NCI-H1436 (cell line): ENCODE results near the gene SYCP2L.

Experiments used
- DNase-seq: peaks from one replicate; lab custom pipeline; 2025; lab: John Stamatoyannopoulos, UW

Gene SYCP2L

DNA sequence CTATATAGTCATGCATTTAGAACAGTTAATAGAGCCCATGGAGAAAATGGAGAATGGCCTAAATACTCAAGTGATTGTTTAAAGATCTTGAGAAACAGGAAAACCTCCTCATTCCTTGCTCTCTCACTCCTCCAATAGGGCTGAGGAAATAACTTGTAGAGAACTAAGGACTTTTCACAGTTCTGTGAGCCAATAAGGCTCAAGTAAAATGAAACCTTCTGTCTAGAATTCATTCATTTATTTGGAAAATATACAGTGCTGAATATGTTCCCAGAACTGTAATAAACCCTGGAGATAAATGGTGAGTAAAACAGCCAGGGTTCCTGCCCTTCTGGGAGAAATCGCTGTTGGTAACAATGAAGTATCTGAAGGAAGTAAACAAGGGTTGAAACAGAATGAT is 122.0 kb downstream of the SYCP2L start:
- no peak for DNase-seq

DNA sequence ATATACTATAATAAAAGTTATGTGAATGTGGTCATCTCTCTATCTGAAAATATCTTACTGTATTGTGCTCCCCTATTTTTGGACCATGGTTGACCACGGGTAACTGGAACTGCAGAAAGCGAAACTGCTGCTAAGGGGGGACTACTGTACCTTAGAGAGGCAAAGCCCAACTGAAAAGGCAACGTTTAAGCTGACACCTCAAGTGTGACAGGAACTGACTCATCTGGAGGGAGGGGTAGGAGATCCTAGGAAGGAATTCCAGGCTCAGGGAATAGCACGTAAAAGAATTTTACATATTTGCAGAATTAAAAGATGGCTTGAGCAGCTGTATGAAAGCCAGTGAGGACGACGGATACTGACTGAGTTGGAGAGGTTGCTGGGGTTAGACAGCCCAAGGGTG is 122.5 kb downstream of the SYCP2L start:
- no peak for DNase-seq

DNA sequence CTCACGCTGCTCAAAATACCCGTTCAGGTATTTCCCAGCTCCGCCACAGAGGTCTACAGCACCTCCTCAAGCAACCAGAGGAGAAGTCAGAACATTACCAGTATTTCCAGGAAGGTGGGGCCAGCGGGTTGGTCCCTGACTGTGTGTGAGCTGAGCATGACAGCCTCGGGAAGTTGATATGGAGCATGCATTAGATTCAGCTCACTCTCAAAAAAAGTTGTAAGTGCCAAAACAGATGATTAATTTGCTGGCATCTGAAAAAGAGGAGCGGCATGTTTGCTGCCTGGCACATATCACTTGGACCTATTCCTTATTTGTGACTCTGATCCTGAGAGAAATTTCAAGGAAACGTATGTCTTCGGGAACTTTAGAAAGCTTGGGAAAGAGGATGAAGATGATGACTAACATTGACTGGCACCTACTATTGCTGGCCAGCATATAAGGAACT is 125.0 kb downstream of the SYCP2L start:
- DNase-seq, result no peak

DNA sequence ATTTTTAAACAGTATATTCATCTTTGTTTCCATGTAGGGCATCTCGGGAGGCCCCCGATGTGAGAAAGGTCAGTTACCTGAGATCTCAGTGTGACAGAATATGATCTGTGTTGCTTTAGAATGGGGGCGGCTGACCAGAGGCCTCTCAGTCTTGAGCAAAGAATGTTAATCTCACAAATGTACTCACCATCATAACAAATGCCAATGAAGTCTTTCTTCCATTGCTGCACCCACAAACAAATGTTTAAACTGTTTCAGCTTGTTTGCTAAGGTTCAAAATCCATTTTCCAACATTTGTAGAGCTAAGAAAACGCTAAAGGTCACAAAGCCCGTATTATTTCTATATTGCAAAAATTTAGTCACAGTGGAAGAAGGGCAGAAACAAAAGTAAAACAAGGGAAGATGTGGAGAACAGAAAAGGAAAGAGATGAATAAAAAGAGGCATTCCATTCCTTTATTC is 125.5 kb downstream of the SYCP2L start:
- no peak for DNase-seq

DNA sequence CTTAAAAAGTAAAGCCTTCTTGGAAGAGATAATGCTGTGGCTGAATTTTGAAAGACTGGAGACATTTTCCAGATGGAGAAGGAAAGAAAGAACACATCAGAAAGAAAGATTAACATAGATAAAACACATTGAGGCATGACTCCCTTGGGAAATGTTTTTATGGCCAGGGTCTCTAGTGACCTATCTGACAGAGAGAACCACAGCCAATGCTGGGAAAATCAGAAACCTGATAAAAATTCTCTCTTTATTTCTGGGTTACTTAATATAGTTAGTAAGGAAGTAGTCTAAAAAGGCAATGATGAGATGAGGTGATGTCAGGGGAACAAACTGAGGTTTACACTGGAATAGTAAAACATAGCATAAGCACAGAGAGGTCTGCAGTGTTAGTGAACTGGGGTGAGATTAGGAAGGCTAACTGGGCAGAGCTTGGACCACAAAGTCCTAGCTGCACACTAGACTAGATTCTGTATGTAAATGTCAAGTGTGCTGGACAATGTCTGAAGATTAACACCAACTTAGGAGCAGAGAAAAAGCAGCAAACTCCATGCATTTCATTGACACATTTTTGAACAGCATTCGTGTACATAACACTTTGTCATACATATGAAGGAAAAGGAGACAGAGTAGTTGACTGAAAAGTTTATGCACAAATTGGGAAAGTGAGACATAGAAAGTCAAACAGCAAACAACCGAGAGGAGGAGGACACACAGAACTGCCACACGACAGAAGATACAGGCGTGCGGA is 126.3 kb downstream of the SYCP2L start:
- no peak for DNase-seq

DNA sequence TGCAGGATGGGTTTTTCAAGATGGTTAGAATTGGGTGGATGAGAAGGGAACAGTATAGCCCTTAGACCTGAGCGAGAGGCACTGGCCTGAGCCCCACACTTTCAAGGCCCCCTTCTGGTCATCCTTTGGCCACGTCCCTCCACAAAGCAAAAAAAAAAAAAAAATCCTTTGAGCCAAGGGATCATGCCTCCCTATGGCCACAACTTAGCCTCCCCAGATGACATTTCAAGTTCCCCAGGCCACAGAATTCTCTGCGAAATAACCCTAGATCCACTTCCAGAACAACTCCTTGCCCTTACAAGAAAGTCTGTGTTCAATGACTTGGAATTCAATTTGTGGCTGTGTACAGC is 126.8 kb downstream of the SYCP2L start:
- DNase-seq, result no peak

DNA sequence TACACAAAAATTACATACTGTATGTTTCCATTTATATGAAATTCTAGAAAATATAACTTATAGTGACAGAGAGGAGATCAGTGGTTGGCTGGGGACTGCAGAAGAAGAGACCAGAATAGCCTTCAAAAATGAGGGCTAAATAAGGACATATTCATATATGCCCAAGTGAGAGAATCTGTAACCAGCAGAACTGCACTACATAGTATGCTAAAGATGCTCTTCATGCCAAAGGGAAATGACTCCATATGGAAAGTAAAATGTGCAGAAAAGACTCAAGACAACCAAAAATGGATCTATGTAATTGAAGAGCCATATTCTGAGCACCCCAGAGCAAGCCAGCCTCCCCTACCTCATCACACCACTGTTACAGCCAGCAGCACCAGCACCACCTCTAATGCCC is 128.2 kb downstream of the SYCP2L start:
- no peak for DNase-seq

DNA sequence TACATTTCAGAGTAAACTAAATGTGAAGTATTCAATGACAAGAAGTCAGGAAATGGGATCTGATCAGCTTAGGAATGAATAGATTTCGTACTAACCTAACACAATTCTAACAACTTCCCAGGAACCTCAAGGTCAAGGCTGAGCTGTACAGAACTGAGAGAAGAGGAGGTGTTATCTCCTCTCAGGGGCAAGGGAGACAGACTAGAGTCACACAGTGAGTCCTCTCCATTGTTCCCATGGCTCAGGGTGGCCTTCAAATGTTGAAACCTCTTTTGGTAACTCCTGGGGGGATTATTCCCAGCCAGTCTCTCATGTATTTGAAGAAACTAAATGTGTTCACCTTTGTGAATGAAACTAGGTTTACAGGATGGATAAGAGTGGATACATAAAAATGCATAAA is 129.6 kb downstream of the SYCP2L start:
- no peak for DNase-seq

DNA sequence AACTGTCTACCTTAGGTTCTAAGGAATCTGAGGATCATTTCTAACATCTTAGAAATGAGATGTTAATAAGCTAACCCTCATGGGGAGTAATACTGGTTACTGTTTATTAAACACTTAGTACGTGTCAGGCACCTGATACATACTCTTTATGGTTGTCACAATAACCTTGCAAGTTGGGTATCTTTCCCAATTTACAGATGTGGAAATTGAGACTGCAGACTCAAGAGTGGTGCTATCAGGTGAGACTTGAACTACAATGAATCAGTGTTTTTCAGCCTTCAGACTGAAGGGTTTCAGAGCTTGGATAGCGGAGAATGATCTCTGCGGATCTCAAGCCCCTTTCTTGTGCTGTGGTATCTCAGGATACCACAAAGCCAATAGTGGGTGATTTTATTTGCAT is 130.2 kb downstream of the SYCP2L start:
- DNase-seq, result no peak

DNA sequence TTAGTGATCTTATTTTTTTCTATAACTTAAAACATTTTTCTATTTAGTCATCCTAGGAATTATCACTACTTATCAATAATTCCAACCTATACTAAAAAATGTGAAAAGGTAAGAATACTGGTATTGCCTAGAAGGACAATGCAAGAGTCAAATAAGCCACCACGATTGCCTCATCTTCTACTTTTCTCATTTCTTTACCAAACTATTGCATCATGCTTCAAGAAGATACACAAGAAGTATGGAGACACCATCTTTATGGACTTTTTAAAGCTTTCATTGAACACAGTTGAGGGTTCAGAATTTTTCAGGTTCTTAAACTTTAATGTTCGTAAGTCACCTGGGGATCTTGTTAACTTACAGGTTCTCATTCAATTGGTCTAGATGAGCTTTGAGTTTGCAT is 131.4 kb downstream of the SYCP2L start:
- no peak for DNase-seq

DNA sequence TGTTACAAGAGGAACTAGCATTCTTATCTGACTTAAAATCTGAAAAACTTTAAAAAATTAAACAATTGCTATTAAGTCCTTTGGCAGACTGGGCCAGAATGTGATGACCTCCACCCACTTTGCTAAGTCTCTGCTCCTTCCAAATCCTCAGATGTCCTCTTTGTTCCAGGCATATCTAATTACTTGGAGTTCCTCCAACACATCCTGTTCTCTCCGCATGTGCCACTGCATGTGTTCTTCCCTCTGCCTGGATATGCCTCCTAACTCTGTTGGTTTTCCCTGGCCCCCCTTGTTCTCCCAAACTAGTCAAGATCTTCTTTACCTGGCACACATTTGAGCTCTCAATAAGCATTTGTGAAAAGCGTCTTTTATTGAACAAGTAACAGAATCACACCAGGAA is 134.2 kb downstream of the SYCP2L start:
- DNase-seq, result no peak

DNA sequence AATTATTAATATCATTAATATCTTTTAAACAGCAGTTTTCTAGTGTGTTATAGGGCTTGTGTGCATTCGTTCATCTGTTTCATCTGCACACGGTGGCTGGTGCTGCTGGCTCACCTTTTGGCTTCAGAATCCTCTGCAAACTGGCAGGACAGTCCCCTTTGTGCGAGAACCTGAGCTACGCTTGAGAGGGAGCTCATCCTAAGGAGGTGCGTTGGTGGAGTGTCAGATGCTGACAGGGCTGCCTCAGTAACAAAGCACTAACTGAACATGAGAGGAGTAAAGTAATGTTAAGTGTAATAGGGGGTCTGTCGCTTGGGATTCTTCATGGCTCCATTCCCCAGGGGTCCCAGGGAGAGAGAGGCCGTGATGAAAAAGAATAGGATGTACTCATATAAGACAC is 134.9 kb downstream of the SYCP2L start:
- no peak for DNase-seq

DNA sequence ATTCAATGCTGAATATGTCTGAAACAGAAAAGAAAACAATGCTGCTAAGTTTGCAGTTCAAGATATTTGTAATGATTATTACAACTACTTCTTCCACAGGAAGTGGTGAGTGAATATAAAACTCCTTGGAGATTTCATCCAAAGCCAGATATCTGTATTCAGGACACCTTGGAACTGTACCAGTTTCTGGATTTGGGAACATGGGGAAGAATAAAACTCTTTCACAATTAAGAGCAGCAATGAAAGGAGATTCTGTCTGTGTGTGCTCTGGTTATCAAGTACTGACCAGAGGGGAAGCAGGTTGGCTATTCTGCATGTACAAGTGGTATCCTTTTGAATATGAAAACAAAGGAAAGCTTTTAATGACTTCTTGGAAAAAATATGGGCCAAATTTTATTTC is 136.2 kb downstream of the SYCP2L start:
- no peak for DNase-seq
